ENCODE measurements around the gene GJA8.
"Not testable (repeated sequence)": the region's sequence is repeated elsewhere in the genome, so short reads cannot be mapped to it uniquely, and the experiment has no call there.

The GJA8 gene

DNA sequence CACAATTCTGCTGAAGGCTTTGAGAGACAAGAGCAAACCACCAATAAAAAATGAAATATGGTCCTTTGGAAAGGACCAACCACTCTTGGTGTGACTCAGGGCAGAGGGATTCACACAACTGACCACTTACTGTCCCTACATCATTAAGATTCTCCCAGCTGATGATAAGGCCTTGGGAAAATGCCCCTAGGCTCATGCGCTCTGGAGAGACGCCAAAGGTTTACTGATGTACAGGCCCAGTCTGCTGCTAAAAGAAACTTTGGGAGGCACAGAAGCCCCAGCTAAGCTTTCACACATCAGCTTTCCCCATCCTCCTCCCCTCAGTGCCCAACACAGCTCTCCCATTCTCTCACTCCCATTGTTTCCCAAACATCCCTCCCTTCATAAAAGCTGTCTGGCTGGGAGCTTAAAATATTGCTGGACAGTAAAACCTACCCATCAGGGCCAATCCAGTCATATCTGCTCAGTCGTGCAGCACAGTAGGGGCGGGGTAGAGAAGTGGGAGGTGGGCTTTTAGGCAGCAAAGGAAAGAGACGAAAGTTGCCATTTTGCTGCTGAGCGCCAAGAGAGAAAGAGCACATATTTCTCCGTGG is at the start of gene GJA8:
Gene GJA8, plus strand, starts transcription at position 543 of the 593 bp plus-strand sequence. CDS start 5,161 bp downstream, outside the sequence.
- no peak for DNase-seq

DNA sequence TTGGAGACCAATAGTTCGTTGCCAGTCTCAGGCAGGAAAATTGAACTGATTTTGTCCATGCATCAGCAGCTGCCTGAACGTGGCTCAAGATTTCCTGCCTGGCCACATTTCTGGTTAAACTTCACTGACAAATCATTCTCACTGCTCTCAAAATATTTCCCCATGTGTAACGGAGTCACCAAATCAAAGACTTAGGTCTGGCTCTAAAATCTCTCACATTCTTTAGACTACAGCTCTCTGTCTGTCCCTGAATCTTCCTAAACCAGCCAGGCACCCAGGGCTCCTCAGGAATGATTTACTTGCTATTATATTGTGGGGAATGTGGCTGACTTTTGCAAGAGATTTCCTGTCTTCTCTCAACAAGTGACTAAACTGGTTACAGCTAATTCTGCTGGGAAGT is 49.2 kb upstream of the GJA8 start:
- no peak for DNase-seq

DNA sequence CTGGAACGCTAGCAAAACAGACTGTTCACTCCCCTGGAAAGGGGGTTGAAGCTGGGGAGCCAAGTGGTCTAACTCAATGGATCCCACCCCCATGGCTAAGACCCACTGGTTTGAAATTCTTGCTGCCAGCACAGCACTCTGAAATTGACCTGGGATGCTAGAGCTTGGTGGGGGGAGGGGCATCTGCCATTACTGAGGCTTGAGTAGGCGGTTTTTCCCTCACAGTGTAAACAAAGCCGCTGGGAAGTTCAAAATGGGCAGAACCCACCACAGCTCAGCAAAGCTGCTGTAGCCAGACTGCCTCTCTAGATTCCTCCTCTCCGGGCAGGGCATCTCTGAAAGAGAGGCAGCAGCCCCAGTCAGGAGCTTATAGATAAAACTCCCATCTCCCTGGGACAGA is 47.6 kb upstream of the GJA8 start:
- DNase-seq: not testable (repeated sequence)

DNA sequence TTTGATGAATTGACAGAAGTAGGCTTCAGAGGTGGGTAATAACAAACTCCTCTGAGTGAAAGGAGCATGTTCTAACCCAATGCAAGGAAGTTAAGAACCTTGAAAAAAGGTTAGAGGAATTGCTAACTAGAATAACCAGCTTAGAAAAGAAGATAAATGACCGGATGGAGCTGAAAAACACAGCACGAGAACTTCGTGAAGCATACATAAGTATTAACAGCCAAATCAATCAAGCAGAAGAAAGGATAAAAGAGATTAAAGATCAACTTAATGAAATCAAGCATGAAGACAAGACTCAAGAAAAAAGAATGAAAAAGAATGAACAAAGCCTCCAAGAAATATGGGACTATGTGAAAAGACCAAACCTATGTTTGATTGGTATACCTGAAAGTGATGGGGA is 46.6 kb upstream of the GJA8 start:
- DNase-seq: not testable (repeated sequence)

DNA sequence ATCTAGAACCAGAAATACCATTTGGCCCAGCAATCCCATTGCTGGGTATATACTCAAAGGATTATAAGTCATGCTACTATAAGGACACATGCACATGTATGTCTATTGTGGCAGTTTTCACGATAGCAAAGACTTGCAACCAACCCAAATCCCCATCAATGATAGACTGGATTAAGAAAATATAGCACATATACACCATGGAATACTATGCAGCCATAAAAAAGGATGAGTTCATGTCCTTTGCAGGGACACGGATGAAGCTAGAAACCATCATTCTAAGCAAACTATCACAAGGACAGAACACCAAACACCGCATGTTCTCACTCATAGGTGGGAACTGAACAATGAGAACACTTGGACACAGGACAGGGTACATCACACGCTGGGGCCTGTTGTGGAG is 35.4 kb upstream of the GJA8 start:
- not testable (repeated sequence) for DNase-seq

DNA sequence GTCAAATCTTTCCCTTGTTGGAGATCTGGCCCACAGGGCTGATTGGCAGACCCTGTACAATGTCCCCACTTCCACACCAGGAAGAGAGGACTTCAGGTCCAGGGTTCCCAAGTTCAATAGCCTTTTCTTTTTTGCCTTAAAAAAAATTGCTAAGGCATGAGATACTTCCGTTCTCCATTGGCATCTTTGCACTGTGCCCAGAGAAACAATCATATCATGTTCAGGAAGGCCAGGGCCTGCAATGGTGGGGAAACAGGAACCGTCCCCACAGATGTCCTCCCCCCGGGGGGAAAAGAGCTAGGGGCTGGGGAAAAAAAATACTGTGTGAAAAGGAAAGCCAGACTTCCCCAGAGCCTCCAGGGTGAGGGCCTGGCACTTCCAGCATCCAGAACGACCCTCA is 24.6 kb upstream of the GJA8 start:
- no peak for DNase-seq

DNA sequence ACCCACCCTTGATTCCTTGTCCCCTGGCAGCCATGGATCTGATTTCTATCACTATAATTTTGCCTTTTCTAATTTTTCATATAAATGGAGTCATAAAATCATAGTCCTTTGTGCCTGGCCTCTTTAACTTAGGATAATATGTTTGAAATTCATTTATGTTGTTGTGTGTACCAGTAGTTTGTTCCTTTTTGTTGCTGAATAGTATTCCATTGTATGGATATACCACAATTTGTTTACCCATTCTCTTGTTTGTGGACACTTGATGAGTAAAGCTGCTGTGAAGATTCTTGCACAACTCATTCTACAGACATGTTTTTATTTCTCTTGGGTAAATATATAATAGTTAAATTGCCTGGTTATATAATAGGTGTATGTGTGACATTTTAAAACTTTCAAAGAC is 22.7 kb upstream of the GJA8 start:
- DNase-seq: no peak

DNA sequence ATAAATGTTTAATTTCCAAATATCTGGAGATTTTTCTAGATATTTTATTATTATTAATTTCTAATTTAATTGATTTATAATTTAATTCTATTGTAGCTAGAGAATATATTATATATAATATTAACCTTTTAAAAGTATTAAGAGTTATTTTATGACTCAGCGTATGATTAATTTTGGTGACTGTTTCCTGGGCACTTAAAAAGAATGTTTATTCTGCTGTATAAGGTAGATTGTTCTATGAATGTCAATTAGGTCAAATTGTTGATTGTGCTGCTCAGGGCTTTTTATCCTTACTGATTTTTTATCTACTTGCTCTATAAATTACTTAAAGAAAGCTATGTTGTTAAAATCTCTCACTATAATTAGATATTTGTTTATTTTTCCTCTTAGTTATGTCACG is 20.1 kb upstream of the GJA8 start:
- DNase-seq: no peak

DNA sequence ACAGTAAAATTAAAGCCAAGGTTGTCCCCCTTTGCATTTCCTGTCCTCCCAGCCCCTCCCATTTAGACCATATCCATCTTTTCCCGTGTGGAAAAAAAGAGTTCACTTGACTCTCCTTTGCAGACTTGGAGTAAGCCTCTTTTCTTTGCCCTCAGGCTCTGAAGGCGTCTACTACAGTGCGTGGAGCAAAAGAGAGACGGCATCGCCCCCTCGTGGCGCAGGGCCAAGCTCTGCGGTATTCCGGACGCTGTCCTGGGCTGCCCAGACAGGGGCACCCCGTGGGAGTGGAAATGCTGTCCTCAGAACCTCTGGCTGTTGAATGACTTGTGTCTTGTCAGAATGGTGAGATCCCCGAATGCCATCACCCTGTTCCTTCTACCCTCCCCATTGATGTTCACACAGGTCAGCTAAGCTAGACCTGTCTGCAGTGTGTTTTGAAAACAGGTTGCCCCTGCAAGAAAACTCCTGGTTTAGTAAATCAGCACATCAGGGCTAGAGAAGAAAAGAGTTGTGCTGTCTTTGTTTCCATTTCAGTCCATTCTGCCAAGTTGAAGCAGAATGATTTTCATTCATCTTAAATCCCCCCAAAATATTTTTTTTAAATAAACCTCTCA is 12.3 kb upstream of the GJA8 start:
- DNase-seq: no peak

DNA sequence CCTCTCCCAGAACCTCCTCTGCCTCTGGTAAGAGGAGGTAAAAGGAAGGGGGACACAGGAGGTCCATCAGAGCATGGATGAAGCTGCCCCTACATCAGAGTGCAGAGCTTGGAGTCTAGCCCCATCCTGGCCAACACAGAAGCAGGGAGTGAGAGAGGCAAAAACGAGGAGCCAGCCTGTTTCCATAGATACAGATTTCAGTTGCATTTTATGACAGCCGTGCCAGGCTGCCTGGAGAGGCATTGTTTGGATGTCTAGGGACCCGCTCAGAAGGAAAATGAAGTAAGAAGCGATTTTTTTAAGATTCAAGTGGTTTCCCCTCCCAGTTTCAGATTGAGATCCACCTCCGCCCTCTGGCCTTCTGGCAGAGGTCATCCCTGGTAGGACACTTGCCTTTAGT is 11.5 kb upstream of the GJA8 start:
- no peak for DNase-seq

DNA sequence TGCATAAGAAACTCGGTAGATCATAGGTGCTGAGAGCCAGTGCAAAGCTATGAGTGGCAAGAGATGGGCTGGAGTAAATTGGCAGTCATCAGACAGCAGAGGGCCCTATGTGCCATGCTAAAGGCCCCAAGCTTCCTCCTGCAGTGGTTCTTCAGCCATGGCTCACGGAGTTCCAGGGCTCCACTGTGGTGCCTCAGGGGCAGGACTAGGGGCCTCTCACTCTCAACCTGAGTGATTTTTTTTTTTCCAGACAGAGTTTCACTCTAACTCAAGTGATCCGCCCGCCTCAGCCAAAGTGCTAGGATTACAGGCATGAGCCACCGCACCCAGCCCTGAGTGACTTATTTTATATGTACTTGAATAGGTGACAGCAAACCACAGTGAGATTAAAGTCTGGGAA is 10.4 kb upstream of the GJA8 start:
- DNase-seq: no peak

DNA sequence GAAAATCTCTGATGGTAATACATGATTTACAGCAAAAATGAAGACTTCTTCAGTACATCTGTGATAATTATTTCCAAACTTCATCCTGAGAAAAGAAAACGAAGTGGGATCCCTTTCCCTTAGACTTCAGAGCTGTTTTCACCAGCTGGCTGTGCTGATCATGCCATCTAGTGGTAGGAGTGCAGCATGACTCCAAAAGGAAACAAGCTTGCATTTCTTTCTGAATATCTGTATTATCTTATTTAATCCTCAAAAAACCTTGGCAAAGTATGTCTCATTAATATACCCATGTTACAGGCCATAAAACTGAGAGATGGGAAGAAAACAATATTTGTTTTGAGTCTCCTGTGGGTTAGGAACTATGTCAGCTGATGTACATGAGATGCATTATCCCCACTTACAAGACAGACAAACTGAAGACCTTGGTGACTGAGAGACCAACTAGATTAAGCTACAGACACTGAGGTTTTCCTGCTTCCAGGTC is 9.8 kb upstream of the GJA8 start:
- peak in 1 of 2 experiments; percentile 2 for DNase-seq

DNA sequence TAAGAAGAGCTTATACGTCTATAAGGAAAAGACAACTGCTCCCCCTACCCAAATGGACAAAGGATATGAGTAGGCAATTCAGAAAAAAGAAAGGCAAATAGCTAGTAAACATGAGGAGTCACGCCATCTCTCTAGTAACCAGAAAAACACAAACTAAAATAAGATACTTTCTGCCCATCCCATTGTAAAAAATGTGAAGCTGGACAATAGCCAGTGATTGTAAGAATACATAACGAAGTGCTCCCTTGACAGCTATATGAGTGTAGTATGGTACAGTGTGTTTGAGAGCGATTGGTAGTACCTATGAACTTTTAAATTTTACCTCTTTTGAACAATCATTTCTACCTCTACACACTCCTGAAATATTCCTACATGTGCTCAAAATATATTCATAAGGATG is 7.5 kb upstream of the GJA8 start:
- no peak for DNase-seq

DNA sequence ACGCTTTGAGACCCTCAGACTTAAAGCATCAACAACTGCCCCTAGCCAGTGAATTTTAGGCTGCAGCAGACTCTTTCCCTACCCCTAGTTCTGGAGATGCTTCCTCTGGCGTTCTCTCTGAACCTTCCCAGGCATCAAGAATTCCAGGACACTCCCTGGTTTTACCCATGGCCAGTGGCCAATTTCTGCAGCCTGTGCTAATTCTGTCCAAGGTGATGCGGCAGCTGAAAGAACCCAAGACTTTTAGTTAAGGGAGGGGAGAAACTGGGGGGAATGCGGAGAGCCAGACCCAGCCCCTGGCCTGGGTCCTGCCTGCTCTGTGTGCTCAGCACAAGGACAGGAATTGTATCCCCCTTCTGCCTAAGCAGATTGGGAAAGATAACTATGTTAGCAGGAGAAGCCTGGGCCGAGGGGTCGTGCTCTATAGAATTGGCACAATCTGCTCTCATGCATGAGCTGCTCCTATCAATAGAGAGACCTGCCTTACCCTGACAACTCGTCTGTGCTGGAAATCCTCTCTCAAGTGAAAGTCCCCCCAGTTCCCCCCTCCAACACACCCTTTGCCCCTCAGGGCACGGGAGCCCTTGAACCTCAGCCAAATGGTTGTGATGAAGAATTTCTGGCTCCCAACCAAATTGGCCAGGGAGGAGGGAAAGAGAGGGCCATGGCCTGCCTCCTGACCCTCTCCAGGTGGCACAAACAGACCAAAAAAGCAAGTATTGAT is 5.4 kb upstream of the GJA8 start:
- DNase-seq: no peak

DNA sequence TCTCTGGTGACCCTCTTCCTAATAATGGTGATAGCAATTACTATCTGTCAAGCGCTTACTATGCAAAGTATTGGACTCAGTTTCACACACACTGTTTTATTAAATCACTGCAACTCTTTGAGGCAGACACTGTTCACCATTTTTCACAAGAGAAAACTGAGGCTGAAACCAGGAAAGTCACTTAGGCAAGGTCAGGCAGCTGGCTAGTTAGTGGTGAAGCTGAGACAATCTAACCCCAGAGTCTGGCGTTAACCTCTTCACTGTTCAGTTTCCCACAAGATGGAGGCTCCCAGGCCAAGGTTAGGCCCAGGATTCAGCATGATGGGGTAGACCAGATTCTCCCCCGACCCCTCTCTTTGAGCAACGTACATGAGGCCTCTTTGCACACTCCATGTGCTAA is 4.8 kb upstream of the GJA8 start:
- no peak for DNase-seq

DNA sequence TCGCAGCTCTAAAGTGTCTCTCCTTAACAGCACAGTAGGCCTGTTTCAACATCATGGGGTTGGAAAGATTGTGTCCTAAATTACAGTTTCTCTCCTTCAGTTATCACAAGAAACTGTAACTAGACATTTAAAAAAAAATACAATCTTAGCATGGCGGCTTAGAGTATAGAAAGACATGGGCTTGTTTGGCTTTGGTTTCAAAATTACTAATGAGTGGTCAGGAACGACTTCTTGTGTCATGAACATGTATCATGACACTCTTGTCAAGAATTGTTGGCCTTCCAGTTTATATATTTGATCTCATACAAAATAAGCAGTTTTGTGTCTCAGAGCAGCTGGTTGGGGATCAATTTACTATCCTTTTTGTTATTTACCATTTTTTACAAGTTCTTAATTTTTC is 2.1 kb downstream of the GJA8 start:
- DNase-seq: no peak

DNA sequence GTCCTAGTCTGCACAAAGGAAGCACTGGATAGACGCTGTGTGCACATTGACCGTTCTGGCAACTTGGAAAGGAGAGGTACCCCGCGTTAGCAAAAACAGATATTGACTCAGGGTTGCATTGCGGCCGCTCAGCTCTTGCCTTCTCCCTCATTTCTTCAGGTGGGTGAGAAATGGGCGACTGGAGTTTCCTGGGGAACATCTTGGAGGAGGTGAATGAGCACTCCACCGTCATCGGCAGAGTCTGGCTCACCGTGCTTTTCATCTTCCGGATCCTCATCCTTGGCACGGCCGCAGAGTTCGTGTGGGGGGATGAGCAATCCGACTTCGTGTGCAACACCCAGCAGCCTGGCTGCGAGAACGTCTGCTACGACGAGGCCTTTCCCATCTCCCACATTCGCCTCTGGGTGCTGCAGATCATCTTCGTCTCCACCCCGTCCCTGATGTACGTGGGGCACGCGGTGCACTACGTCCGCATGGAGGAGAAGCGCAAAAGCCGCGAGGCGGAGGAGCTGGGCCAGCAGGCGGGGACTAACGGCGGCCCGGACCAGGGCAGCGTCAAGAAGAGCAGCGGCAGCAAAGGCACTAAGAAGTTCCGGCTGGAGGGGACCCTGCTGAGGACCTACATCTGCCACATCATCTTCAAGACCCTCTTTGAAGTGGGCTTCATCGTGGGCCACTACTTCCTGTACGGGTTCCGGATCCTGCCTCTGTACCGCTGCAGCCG is 5.4 kb downstream of the GJA8 start:
- DNase-seq: no peak

DNA sequence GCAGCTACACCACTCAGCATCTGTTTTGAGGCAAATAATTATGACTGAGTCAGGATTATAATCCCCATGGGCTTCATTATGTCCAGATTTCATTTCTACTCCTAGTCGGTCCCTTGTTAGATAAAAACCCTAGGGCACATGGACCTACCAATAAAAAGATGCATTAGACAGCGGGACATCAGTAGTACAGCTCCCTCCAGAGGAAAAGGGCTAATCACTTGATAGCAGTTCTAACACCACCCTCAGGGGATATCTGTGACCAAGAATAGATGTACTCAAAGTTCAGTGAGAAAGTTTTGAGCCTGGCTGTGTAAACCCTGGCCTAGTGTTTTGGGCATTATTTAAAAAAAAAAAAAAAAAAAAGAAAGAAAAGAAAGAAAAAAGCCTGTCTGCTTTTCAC is 10.0 kb downstream of the GJA8 start:
- no peak for DNase-seq

DNA sequence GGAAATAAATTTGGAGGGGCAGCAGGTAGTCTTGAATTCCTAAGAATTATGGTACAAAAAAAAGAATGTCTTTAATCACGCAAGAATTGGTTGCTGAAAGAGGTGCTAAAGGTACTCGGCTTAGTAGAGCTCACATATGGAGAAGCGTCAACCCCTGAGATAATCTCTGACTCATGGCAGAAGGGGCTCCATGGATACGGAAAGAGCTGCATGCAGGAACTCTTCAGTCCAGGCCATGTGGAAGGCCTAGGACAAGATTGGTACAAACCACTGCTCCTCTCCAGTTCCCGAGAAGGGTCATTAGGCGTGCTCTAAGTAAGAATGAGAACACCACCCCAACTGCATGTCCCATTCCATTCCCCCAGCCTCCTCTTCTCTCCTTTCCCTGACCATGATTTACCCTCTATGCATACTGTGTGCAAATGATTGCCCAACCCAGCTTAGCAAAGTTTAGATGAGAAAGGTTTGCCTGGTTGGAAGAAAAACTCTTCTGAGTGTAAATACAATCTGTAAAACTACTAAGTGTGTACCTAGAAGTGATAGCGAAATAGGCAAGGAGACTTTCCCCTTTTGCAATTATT is 10.9 kb downstream of the GJA8 start:
- DNase-seq: no peak

DNA sequence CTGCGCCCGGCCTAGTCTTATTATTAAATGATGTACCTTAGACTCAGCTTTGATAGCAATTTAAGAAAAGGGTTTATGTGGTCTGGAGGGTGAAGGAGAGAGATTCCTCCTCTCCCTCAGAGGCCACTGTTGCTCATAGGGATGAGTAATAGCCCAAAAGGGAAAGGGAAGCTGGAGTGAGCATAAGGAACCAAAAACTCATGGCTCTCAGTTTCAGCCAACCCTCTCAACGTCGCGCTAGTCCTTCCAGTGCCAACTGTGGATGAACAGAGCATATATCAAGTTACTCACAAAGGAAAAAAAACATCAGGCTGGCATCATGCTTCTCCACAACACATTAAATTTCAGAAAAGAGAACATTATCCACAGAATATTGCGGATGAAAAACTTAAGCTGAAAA is 17.3 kb downstream of the GJA8 start:
- no peak for DNase-seq

DNA sequence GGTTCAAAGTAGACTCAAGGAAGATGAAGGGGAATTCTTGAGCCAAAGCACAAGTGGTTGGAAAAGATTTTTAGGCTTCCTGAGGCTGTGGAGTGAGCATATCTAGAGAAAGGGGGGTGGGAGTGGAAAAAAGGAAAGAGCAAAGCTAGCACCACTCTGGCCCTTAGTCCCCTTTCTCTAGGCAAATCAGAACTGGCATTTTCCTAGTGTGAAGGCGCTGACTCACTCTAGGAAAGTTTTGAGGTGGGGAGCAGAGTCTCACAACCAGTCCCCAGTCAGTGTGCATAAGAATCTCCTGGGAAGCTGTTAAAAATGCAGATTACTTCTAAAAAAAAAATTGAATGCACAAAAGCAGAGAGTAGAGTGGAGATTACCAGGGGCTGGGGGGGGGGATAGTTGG is 22.2 kb downstream of the GJA8 start:
- no peak for DNase-seq

DNA sequence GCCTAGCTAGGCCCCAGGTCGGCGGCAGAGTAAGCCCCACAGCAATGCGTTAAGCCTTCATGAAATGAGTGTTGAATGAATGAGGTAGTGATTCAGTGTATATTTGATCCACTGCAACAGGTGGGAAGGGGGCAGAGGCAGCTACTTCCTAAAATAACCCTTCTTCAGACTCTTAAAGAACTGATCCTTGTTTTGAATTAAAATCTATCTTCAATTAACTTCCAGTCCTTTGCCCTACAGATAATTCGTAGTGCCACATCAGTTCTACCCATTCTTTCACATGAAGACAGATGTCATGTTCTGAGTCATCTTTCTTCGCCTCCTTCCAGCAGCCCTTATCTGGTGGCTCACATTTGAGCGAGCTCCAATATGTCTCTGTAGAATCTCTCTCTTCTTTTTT is 24.6 kb downstream of the GJA8 start:
- DNase-seq: not testable (repeated sequence)

DNA sequence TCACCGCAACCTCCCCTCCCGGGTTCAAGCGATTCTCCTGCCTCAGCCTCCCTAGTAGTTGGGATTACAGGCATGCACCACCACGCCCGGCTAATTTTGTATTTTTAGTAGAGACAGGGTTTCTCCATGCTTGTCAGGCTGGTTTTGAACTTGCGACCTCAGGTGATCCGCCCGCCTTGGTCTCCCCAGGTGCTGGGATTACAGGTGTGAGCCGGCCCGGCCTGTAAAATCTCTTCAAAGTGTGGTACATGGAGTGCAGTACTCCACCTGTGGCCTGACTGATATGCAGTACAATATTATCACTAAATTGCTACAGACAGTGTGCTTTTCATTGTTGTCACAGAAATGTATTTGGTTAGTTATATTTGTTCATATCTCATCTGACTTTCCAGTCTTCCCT is 25.1 kb downstream of the GJA8 start:
- DNase-seq: not testable (repeated sequence)
